Measurements from ENCODE around the gene INSR.
"Not testable (repeated sequence)": the region's sequence is repeated elsewhere in the genome, so short reads cannot be mapped to it uniquely, and the experiment has no call there.

GRCh38 chr19:7209597-7210325 lies 84.5 kb downstream of the INSR start:
- not testable (repeated sequence) for TF ChIP-seq RFX5 (IDR thresholded peaks at IDR 0.05; ENCODE audit: low read length); POLR2AphosphoS5 (IDR thresholded peaks at IDR 0.05; ENCODE audit: low read depth, low read length)
- TF ChIP-seq, protein P1, sequence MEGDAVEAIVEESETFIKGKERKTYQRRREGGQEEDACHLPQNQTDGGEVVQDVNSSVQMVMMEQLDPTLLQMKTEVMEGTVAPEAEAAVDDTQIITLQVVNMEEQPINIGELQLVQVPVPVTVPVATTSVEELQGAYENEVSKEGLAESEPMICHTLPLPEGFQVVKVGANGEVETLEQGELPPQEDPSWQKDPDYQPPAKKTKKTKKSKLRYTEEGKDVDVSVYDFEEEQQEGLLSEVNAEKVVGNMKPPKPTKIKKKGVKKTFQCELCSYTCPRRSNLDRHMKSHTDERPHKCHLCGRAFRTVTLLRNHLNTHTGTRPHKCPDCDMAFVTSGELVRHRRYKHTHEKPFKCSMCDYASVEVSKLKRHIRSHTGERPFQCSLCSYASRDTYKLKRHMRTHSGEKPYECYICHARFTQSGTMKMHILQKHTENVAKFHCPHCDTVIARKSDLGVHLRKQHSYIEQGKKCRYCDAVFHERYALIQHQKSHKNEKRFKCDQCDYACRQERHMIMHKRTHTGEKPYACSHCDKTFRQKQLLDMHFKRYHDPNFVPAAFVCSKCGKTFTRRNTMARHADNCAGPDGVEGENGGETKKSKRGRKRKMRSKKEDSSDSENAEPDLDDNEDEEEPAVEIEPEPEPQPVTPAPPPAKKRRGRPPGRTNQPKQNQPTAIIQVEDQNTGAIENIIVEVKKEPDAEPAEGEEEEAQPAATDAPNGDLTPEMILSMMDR (IDR thresholded peaks at IDR 0.05): not testable (repeated sequence)
